Activated T-cell treated with anti-CD3 and anti-CD28 coated beads for 1 hour (primary cell): ENCODE results near the gene ETV3.

Experiments
- DNase-seq: peaks from one replicate; pipeline ENCODE4 v3.0.0-alpha.2; 2020; ENCODE audit warnings: low read depth

Gene ETV3

DNA sequence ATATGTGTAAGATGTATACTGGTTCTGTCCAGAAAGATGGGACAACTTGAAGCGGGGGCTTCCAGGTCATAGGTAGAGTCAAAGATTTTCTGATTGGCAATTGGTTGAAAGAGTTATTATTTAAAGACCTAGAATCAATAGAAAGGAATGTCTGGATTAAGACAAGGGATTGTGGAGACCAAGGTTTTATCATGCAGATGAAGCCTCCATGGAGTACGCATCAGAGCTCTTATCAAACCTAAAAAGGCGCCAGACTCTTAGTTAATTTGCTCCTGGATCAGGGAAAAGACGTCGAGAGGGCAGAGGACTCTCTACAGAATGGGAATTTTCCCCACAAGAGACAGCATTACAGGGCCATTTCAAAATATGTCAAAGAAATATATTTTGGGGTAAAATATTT is 23.7 kb upstream of the ETV3 start:
- DNase-seq: no peak

DNA sequence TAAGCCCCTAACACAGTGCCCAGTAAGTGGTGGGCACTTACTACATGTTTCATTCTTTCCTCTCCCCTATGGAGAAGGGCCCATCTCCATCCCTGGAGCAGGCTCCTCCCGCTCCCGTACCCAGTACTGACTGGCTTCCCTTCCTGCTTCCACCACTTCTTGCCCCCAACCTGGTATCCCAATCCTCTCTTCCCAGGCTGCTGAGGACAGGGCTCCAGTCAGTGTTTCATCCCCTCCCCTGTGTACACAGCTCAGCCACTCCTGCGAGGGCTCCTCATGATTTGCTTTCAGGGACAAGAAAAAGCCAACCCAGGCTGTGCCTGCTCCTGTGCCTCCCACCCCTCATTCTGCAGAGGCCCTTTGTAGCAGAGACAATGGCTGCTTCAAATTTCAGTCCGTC is 20.8 kb upstream of the ETV3 start:
- no peak for DNase-seq

DNA sequence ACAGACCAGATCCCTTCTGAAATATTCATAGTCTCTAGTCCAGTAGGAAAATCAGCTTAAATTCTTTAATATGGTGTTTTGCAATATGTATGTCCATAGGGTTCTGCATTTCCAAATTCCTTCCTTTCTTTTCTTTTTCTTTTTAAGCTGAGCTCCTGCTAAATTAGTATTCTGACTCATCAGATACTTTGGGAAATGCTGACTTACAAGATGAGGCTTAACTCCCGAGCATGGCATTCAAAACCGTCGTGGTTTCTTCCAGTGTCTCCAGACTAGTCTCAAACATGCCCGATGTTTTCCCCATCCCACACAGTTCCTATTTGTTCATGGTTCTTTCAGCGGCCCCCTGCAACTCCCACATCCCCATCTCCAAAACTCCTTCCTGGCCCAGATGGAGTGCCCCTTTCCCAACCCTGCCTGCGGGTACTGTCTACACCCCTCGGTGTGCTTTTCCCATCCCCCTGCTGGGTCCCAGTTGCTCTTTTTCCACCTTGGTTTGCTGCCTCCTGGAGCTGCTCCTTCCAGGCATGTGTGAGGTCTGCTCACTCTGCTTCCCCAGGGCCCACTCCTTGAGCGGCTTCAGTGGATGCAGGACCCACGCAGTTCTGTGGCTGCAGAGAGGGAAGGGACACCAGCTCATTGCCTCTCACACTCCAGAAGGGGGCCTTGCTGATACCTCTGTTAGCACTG is 19.5 kb upstream of the ETV3 start:
- DNase-seq: no peak

- DNase-seq: peak; percentile 72
Observed at GRCh38 chr1:157156058-157156541, 17.9 kb upstream of the ETV3 start.

DNA sequence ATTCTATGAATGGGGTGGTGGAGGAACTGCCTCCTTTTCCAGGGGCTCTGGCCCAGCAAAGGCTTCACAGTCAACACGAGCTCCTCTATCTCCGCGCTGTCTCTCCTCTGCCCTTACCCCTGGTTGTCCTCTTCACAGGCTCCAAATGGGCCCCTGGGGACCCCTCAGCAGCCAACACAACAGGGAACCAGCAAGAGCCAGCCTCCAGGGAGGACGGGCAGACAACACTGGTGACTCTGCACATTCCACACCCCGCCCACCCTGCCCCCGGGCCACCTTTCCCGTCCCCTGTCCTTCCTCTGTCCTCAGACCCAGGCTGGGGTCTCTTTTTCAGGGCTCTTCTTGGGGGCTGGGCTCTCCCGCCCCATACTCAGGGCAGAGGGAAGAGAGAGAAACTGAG is 17.5 kb upstream of the ETV3 start:
- DNase-seq: no peak

- DNase-seq: no peak
Observed at GRCh38 chr1:157154940-157155514, 16.8 kb upstream of the ETV3 start.

DNA sequence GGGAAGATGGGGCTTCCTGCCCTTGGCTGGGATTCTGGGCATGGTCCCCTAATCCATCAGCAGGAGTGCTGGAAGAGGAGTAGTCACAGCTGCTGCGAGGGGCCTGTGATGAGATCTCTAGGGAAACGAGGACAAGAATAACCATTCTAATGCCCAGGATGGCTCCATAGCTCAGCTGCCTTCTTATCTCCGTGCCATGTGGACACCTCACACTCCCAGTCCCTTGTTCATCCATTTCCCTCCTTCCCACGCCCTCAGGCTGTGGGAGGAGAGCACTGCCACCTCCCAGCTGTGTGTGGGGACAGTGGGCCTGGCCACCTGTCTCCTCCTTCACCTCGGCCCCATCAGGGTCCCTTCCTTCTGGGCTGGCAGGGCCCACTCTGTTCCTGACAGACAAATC is 16.1 kb upstream of the ETV3 start:
- DNase-seq: no peak

DNA sequence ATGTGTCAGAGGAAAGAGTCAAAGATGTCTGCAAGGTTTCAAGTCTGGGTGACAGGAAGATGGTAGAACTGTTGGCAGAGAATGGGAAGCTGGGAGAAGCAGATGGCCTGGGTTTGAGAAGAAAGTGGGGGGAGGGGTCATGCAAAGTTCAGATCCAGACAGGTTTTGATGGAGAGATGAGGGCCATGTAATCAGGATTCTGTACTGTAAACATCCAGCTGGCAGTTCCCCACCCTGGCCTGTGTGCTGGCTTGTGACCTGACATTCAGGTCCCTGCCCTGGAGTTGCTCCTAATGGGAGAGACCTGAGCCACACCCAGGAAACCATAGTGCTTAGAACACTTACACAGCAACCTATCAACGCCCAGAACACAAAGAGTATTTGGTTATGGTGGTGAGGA is 15.6 kb upstream of the ETV3 start:
- no peak for DNase-seq

DNA sequence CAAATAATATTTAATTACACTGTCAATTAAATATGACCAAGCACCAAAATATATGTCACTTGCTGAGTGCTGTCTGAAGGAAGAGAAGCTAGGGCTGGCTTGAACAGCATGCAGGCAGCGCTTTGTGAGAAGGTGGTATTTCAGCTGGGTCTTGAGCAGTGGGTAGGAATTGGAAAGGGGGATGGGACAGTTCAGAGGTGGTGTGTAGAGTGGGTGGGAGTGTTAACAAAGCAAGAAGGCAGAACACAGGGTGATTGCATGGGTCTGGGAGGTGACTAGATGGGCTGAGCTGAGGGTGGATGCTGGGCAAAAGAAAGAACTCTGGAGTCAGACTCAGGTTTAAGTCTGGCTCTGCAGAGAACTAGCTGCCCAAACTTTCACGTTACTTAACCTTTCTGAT is 14.3 kb upstream of the ETV3 start:
- no peak for DNase-seq

DNA sequence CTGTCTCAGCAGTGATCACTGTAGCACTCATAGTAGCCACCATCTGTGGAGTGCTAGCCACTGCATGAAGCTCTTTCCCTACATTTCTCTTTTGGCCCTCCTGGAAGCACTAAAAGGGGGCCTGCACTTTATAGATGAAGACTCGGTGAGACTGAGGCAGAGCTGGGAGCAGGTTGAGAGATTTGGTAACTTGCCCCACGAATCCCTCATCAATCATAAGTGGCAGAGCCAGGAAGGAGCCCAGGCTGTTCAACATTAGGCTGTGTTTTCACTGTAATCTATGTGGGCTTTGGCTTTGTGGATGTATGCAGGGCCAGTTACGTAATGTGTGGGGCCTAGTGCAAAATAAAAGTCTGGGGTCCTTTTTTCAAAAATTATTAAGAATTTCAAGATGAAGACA is 13.3 kb upstream of the ETV3 start:
- DNase-seq: no peak

DNA sequence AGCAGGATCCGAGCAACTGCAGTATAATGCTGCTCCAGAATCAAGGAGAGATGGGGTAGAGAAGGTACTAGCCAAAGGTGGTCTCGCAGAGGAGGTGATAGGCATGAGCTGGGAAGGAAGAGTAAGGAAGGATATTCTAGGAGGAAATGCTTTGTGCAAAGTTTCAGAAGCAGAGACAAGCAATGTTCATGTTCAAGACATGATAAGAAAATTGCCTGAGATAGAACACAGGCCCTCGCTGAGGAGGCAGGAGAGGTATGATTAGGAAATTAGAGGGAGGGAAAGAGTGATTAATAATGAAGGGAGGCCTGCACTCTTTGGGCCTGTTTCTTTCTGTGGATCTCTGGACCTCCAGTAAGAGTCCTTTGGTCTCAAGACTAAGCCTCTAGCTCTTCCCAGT is 12.9 kb upstream of the ETV3 start:
- DNase-seq: no peak

- DNase-seq: no peak
Observed at GRCh38 chr1:157150631-157151030, 12.4 kb upstream of the ETV3 start.

GRCh38 chr1:157147906-157148700 is 9.9 kb upstream of the ETV3 start:
- no peak for DNase-seq

- DNase-seq: no peak
Observed at GRCh38 chr1:157147037-157147436, 8.8 kb upstream of the ETV3 start.

DNA sequence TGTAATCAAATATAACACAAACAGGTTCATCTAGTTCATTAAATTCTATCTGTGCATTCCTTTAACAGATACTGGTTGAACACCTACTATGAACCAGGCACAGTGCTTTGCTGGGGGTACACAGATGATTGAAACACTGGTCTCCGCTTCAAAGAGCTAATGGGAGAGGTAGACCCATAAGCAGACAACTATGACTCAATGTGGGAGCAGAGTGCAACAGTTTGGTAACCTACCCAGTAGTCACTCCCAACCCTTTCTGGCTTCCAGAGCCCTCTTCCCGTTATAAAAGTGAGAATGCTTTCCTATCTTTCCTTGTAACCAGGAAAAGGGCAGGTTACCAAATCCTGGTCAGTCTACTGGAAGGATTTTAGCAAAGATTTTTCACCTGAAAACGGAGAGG is 8.0 kb upstream of the ETV3 start:
- no peak for DNase-seq

- DNase-seq: no peak
Observed at GRCh38 chr1:157145076-157145475, 6.9 kb upstream of the ETV3 start.

- DNase-seq: no peak
Observed at GRCh38 chr1:157144509-157144908, 6.3 kb upstream of the ETV3 start.

DNA sequence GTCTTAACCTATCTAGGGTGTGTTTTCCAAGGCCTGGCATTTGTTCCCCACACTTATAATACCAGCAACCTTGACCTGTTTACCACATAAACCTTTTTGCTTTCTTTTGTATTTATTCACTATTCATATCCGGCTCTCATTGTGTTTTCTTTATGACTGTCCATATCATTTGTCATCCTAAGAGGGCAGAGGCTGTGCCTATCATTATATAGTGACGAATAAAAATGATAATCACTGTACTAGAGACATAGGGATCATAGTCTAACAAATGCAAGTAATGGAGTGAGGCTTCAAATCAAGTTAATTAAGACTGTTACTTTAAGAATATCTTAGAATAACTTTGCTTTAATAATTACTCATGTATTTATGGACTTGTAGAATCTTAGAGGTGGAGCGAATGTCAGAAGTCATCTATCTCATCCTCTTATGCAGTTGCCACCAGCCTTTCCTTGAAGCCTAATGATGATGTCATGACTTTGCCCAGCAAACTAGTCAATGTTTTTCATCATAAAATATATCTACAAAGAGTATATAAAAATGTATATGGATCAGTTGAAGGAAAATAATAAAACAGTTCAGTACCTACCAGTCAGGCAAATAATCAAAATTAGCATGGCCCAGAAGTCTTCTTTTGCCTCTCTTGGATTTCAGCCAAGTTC is 4.7 kb upstream of the ETV3 start:
- no peak for DNase-seq

GRCh38 chr1:157142201-157142600 is 4.0 kb upstream of the ETV3 start:
- no peak for DNase-seq

GRCh38 chr1:157141212-157141855 is 3.1 kb upstream of the ETV3 start:
- DNase-seq: no peak

DNA sequence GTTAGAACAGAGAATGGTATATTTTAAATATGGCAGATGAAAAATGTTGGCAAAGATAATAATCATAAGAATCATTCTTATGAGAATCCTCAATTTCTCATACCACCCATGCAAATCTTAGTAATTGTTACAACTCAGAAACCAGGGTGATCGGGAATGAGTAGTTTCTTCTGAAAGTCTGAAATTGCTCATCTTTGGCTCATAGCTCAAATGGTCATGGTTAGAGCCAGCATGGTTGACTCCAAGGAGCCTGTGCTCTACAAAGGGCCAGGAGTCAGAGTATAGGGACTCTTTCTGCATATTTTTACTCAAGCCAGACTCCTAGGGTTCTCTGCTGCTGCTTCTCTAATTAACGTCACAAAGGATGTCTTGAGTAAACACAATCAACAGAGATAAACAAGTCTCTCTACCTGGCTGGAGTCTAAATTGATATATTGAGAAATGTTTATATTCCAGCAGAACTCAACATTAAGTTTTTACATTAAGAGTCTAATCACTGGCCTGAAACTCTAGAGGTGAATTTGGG is 1.9 kb upstream of the ETV3 start:
- no peak for DNase-seq
